HG02852 (cell line): Measurements from ENCODE around the gene GPAM.
A peak's percentile ranks its signal among the peaks of the same experiment; 100 is the strongest.
"Not testable (repeated sequence)": the region's sequence is repeated elsewhere in the genome, so short reads cannot be mapped to it uniquely, and the experiment has no call there.

Source experiments
- ATAC-seq: cut with Tn5 transposase; IDR thresholded peaks from one replicate; pipeline ENCODE4 v1.9.1; 2021; ENCODE audit warnings: mild to moderate bottlenecking, moderate library complexity; ENCODE audit not compliant: unreplicated experiment

Gene GPAM

GRCh38 chr10:112183329-112184051 lies at the start of gene GPAM:
Gene GPAM (minus strand): TSS chr10:112183765. CDS start chr10:112181784, 1,981 bp downstream.
- peak; percentile 96 for ATAC-seq

GRCh38 chr10:112232670-112233069 lies 49.1 kb upstream of the GPAM start:
- no peak for ATAC-seq

GRCh38 chr10:112231602-112232400 lies 48.2 kb upstream of the GPAM start:
- no peak for ATAC-seq

GRCh38 chr10:112230325-112230988 lies 46.9 kb upstream of the GPAM start:
- ATAC-seq = no peak

GRCh38 chr10:112229901-112230300 lies 46.3 kb upstream of the GPAM start:
- ATAC-seq = no peak

- no peak for ATAC-seq
Measured at GRCh38 chr10:112229096-112229495, 45.5 kb upstream of the GPAM start.

GRCh38 chr10:112228366-112229088 lies 45.0 kb upstream of the GPAM start:
- not testable (repeated sequence) for ATAC-seq

GRCh38 chr10:112227331-112227987 lies 43.9 kb upstream of the GPAM start:
- no peak for ATAC-seq

GRCh38 chr10:112226439-112227248 lies 43.1 kb upstream of the GPAM start:
- ATAC-seq = no peak

- ATAC-seq = no peak
Measured at GRCh38 chr10:112225771-112226438, 42.3 kb upstream of the GPAM start.

- ATAC-seq = no peak
Measured at GRCh38 chr10:112224933-112225529, 41.5 kb upstream of the GPAM start.

- ATAC-seq = no peak
Measured at GRCh38 chr10:112223725-112224124, 40.2 kb upstream of the GPAM start.

- no peak for ATAC-seq
Measured at GRCh38 chr10:112222799-112223198, 39.2 kb upstream of the GPAM start.

GRCh38 chr10:112221545-112221944 lies 38.0 kb upstream of the GPAM start:
- ATAC-seq = no peak

GRCh38 chr10:112218960-112219359 lies 35.4 kb upstream of the GPAM start:
- no peak for ATAC-seq

- no peak for ATAC-seq
Measured at GRCh38 chr10:112218036-112218390, 34.4 kb upstream of the GPAM start.

GRCh38 chr10:112217386-112218035 lies 33.9 kb upstream of the GPAM start:
- no peak for ATAC-seq

GRCh38 chr10:112216966-112217365 lies 33.4 kb upstream of the GPAM start:
- ATAC-seq = no peak
